Neuronal stem cell (in vitro differentiated cells): ENCODE results near the gene NRXN3.

Source experiments
- DNase-seq: peaks from one replicate; pipeline ENCODE4 v3.0.0-alpha.2; 2013; ENCODE audit warnings: low spot score
- H2AFZ ChIP-seq: one replicate; pipeline ENCODE4 v1.6.1; 2013; ENCODE audit warnings: mild to moderate bottlenecking, low read length, inconsistent platforms
- H2AK5ac ChIP-seq: 2 replicates; pipeline ENCODE4 v1.6.1; 2013; ENCODE audit warnings: low read depth, mild to moderate bottlenecking, inconsistent platforms, low read length, moderate library complexity, mixed read lengths
- H2BK120ac ChIP-seq: 2 replicates; pipeline ENCODE4 v1.6.1; 2013; ENCODE audit warnings: low read depth, mild to moderate bottlenecking, inconsistent platforms, low read length, moderate library complexity, mixed read lengths
- H2BK12ac ChIP-seq: one replicate; pipeline ENCODE4 v1.6.1; 2013; ENCODE audit warnings: low read length, inconsistent platforms
- H2BK15ac ChIP-seq: 2 replicates; pipeline ENCODE4 v1.6.1; 2013; ENCODE audit warnings: mild to moderate bottlenecking, low read length, inconsistent platforms, mixed read lengths
- H2BK5ac ChIP-seq: one replicate; pipeline ENCODE4 v1.6.1; 2013; ENCODE audit warnings: inconsistent platforms, mild to moderate bottlenecking, low read length, moderate library complexity
- H3K14ac ChIP-seq: one replicate; pipeline ENCODE4 v1.6.1; 2013; ENCODE audit warnings: low read length, inconsistent platforms
- H3K18ac ChIP-seq: 2 replicates; pipeline ENCODE4 v1.6.1; 2013; ENCODE audit warnings: low read length, inconsistent platforms
- H3K23ac ChIP-seq: 2 replicates; pipeline ENCODE4 v1.6.1; 2013; ENCODE audit warnings: low read depth, mild to moderate bottlenecking, mixed read lengths, low read length, inconsistent platforms; ENCODE audit not compliant: poor library complexity
- H3K27ac ChIP-seq: replicated peaks from 3 replicates; pipeline ENCODE4 v1.5.1; 2013; ENCODE audit warnings: low read length, inconsistent platforms
- H3K27me3 ChIP-seq, 3 experiments: 2 replicates each; pipeline ENCODE4 v1.6.1; 2013; ENCODE audit warnings: low read length in 3 of 3, mild to moderate bottlenecking in 2 of 3, inconsistent platforms in 1 of 3, low read depth in 1 of 3, mixed read lengths in 1 of 3, moderate library complexity in 1 of 3; ENCODE audit not compliant: control insufficient read depth in 3 of 3, insufficient read depth in 3 of 3
- H3K36me3 ChIP-seq, 2 donors: replicated peaks in 1 of 2; 2 replicates each; pipeline ENCODE4 v1.6.1; 2013; ENCODE audit warnings: low read length in 2 of 2; ENCODE audit not compliant: control insufficient read depth in 2 of 2, insufficient read depth in 2 of 2
- H3K4ac ChIP-seq: 2 replicates; pipeline ENCODE4 v1.6.1; 2013; ENCODE audit warnings: inconsistent platforms, mild to moderate bottlenecking, low read length, moderate library complexity
- H3K4me1 ChIP-seq, 2 donors: 1 replicate in 1 of 2; 2 replicates in 1 of 2; pipeline ENCODE4 v1.6.1; 2013; ENCODE audit warnings: low read length in 2 of 2, low read depth in 1 of 2; ENCODE audit not compliant: control insufficient read depth in 2 of 2, insufficient read depth in 1 of 2
- H3K4me2 ChIP-seq: one replicate; pipeline ENCODE4 v1.6.1; 2013; ENCODE audit warnings: mild to moderate bottlenecking, low read length, inconsistent platforms; ENCODE audit not compliant: insufficient read depth, poor library complexity, severe bottlenecking
- H3K4me3 ChIP-seq, 2 donors: 2 replicates each; pipeline ENCODE4 v1.5.1; 2013; ENCODE audit warnings: low read length in 2 of 2, mild to moderate bottlenecking in 2 of 2, inconsistent platforms in 1 of 2, moderate library complexity in 1 of 2
- H3K79me1 ChIP-seq: one replicate; pipeline ENCODE4 v1.6.1; 2013; ENCODE audit warnings: low read depth, mild to moderate bottlenecking, inconsistent platforms, low read length, moderate library complexity
- H3K9ac ChIP-seq: one replicate; pipeline ENCODE4 v1.6.1; 2013; ENCODE audit warnings: mild to moderate bottlenecking, low read depth, low read length, inconsistent platforms; ENCODE audit not compliant: poor library complexity
- H3K9me3 ChIP-seq, 2 donors: replicated peaks in 1 of 2; 2 replicates each; pipeline versions ENCODE3 to v1.6.1; 2013; ENCODE audit warnings: low read length in 2 of 2, mild to moderate bottlenecking in 2 of 2, inconsistent platforms in 1 of 2, low read depth in 1 of 2, mixed read lengths in 1 of 2, moderate library complexity in 1 of 2; ENCODE audit not compliant: control insufficient read depth in 2 of 2, insufficient read depth in 1 of 2
- H4K8ac ChIP-seq: one replicate; pipeline ENCODE4 v1.6.1; 2013; ENCODE audit warnings: low read depth, mild to moderate bottlenecking, inconsistent platforms, low read length, moderate library complexity
- H4K91ac ChIP-seq: one replicate; pipeline ENCODE4 v1.6.1; 2013; ENCODE audit warnings: low read length, low read depth, mild to moderate bottlenecking, inconsistent platforms; ENCODE audit not compliant: poor library complexity
- WGBS, 2 donors: extraction: QIAGEN DNeasy Blood & Tissue Kit; methylation state at CpG; one replicate each; pipeline ENCODE4 v1.1.7; 2013; ENCODE audit warnings: missing lambda C conversion rate in 2 of 2, mixed read lengths in 1 of 2; ENCODE audit not compliant: insufficient read length in 2 of 2, insufficient replicate concordance in 1 of 2; ENCODE audit errors: extremely low coverage in 2 of 2; 5-methylcytosine and 5-hydroxymethylcytosine counted together

Gene NRXN3

DNA sequence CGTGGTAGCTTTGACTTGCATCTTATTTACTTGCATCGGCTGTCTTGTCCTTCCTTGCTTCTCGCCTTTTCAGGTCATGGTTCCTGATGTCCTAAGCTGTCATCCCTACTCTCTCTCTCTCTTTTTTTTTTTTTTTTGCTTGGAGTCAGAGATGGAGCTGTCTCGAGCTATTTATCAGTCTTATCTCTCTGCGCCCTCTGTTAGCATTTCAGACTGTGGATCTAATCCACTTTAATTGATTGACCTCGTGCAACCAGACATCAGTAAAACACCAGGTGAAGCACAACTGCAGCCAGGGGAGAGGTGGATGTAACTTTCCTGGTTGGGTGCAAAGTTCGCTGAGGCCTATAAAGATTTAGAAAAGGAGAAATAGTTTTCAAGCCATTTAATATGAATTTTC lies 1486.3 kb downstream of the NRXN3 start:
- Histone ChIP-seq H3K27ac (no peak overlapping the region), H3K4me3 (no peak overlapping the region), H4K8ac (no peak overlapping the region), H2BK120ac (no peak overlapping the region), H3K9ac (no peak overlapping the region), H3K36me3 (no peaks in the 10 kb centered on the region), H2AK5ac (no peak overlapping the region), H2AFZ (no peak overlapping the region), H4K91ac (no peak overlapping the region), H3K18ac (no peak overlapping the region), H2BK15ac (no peak overlapping the region), H3K9me3 (no peaks in the 10 kb centered on the region), H3K4me2 (no peak overlapping the region), H3K23ac (no peak overlapping the region), H2BK5ac (no peak overlapping the region), H3K4ac (no peak overlapping the region), H3K79me1 (no peaks in the 10 kb centered on the region), H3K4me1 (no peaks in the 10 kb centered on the region), H2BK12ac (no peak overlapping the region), H3K27me3 (no peaks in the 10 kb centered on the region), H3K14ac (no peak overlapping the region)
- WGBS, 2 donors: no CpG with 5 or more reads among the region's 7 CpGs
- no peak for DNase-seq

DNA sequence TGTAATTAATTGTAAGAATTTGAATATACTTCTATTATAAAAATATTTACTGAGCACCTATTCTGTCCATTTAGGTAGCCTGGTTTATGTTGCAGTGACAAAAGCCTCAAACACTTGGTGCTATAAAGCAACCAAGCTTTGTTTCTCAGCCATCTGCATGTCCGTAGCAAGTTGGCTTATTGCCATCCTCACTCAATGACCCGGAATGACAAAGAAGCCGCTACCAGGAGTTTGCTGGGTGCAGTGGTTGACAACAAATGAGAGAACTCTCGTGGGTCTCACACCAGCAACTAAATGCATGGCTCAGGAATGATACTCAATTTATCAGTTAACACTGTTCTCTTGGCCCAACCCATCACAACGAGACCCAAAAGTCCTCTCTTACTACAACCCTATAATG lies 1488.0 kb downstream of the NRXN3 start:
- no peaks in the 10 kb centered on the region for H3K4me1 ChIP-seq
- H3K4me3 ChIP-seq: no peak overlapping the region
- H2AFZ ChIP-seq: no peak overlapping the region
- no peak overlapping the region for H3K9ac ChIP-seq
- no peak overlapping the region for H3K23ac ChIP-seq
- no peaks in the 10 kb centered on the region for H3K79me1 ChIP-seq
- no peak overlapping the region for H3K4ac ChIP-seq
- H2BK5ac ChIP-seq: no peak overlapping the region
- no peaks in the 10 kb centered on the region for H3K27me3 ChIP-seq
- H4K91ac ChIP-seq: no peak overlapping the region
- H4K8ac ChIP-seq: no peak overlapping the region
- H3K18ac ChIP-seq: no peak overlapping the region
- no peak overlapping the region for H2BK15ac ChIP-seq
- no peak overlapping the region for H2BK12ac ChIP-seq
- no peaks in the 10 kb centered on the region for H3K36me3 ChIP-seq
- no peak for DNase-seq
- WGBS, 2 donors: no CpG with 5 or more reads among the region's 5 CpGs
- no peak overlapping the region for H3K27ac ChIP-seq
- H3K14ac ChIP-seq: no peak overlapping the region
- H3K9me3 ChIP-seq: no peaks in the 10 kb centered on the region
- no peak overlapping the region for H2AK5ac ChIP-seq
- no peak overlapping the region for H3K4me2 ChIP-seq
- H2BK120ac ChIP-seq: no peak overlapping the region

DNA sequence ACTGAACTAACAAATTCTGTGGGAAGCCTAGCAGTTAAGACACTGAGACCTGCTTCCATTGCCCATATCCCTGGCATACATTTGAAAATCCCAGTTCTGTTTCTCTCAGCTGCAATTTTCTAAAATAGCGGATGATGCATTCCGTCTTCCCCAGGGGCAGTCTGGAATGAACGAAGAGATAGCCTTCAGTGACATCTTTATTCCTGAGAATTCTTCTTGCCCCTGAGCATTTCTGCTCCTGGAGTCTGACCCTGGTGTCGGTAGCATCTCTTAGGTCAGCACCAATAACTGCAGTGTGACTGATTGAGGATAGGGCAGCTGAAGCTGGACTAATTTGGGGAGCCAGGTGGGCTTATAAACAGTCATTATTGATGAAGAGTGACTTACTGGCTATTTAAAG lies 1488.6 kb downstream of the NRXN3 start:
- H2BK12ac ChIP-seq: no peak overlapping the region
- no peaks in the 10 kb centered on the region for H3K36me3 ChIP-seq
- H3K79me1 ChIP-seq: no peaks in the 10 kb centered on the region
- H3K9ac ChIP-seq: no peak overlapping the region
- no peaks in the 10 kb centered on the region for H3K4me1 ChIP-seq
- no peak overlapping the region for H4K91ac ChIP-seq
- no peak overlapping the region for H2BK15ac ChIP-seq
- no peak overlapping the region for H4K8ac ChIP-seq
- H2BK5ac ChIP-seq: no peak overlapping the region
- no peak overlapping the region for H3K4me3 ChIP-seq
- H2BK120ac ChIP-seq: no peak overlapping the region
- H3K23ac ChIP-seq: no peak overlapping the region
- DNase-seq: no peak
- no peak overlapping the region for H2AFZ ChIP-seq
- no peak overlapping the region for H3K18ac ChIP-seq
- H3K4me2 ChIP-seq: no peak overlapping the region
- no peaks in the 10 kb centered on the region for H3K27me3 ChIP-seq
- H3K14ac ChIP-seq: no peak overlapping the region
- H3K4ac ChIP-seq: no peak overlapping the region
- WGBS, 2 donors: no CpG with 5 or more reads among the region's 4 CpGs
- no peak overlapping the region for H3K27ac ChIP-seq
- H2AK5ac ChIP-seq: no peak overlapping the region
- H3K9me3 ChIP-seq: no peaks in the 10 kb centered on the region

DNA sequence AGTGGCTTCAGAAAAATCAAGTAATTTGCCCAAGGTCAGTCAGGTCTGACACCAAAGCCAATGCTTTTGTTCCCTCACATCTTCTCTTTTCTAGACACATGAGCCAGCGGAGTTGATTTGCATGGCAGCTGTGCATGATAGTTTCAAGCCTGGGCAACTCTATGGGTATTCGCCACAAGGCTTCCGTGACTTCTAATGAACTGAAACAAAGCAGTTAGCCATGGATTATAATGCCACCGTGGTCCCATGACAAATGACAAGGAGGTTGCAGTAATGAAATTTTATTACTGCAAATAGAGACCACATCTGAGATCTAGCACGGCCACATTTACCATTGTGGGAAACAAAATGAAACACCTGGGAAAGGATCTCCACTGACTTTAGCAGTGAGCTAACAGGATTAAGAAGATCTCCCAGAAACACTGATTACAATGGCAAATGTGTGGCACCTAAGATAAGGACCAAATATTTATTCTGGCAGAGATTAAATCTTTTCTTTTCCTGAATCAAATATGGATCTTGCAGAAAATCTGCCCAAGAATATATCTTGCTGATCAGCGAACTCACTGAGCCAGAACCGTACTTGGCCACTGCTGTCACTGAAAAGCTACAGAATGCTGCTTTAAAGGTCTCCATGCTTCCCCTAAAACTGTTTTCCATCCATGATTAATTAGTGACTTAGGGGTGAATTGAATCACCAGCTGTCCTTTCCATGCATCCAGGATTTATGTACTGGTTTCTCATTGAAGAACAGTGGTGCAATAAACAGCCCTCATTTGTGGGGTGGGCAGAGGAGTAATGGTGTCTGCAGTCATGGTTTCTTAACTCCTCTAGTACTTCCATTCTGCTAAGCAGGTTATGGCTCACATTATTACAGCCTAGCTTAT lies 1490.1 kb downstream of the NRXN3 start:
- no peak overlapping the region for H3K4me3 ChIP-seq
- H3K4me2 ChIP-seq: no peak overlapping the region
- no peak overlapping the region for H2BK15ac ChIP-seq
- no peaks in the 10 kb centered on the region for H3K27me3 ChIP-seq
- DNase-seq: no peak
- H3K4ac ChIP-seq: no peak overlapping the region
- WGBS, 2 donors: no CpG with 5 or more reads among the region's 7 CpGs
- no peak overlapping the region for H3K27ac ChIP-seq
- no peak overlapping the region for H4K8ac ChIP-seq
- no peak overlapping the region for H2AK5ac ChIP-seq
- no peak overlapping the region for H2BK12ac ChIP-seq
- H3K14ac ChIP-seq: no peak overlapping the region
- H2BK120ac ChIP-seq: no peak overlapping the region
- H2BK5ac ChIP-seq: no peak overlapping the region
- no peak overlapping the region for H3K23ac ChIP-seq
- H2AFZ ChIP-seq: no peak overlapping the region
- no peaks in the 10 kb centered on the region for H3K4me1 ChIP-seq
- no peaks in the 10 kb centered on the region for H3K9me3 ChIP-seq
- H3K18ac ChIP-seq: no peak overlapping the region
- no peak overlapping the region for H4K91ac ChIP-seq
- H3K79me1 ChIP-seq: no peaks in the 10 kb centered on the region
- no peak overlapping the region for H3K9ac ChIP-seq
- H3K36me3 ChIP-seq: no peaks in the 10 kb centered on the region
